HepG2 (cell line): ENCODE results near the gene ATP5MK. TPM values are rescaled to one million over a fixed set of nuclear protein-coding genes. Genes with fewer than 3 reads are reported as not detected.

Source experiments
- ARNT ChIP-seq: fragments of 450-650 bp; IDR thresholded peaks from 2 replicates; pipeline ENCODE4 v1.6.1; 2017
- ATF1 ChIP-seq: IDR thresholded peaks from 2 replicates; pipeline ENCODE4 v1.6.1; 2016; ENCODE audit warnings: mild to moderate bottlenecking, control low read depth
- ELF3 ChIP-seq: IDR thresholded peaks from 2 replicates; pipeline ENCODE4 v1.6.1; 2016; ENCODE audit warnings: missing genetic modification reagents, missing compliant biosample characterization
- GLMP ChIP-seq: sonication (generic); formaldehyde crosslinking; IDR thresholded peaks from 2 replicates; pipeline ENCODE4 v1.9.0; 2021; ENCODE audit warnings: missing genetic modification reagents, mild to moderate bottlenecking, borderline replicate concordance
- GPN1 ChIP-seq: sonication (generic); formaldehyde crosslinking; IDR thresholded peaks from 2 replicates; pipeline ENCODE4 v1.5.1; 2020; ENCODE audit warnings: missing genetic modification reagents, borderline replicate concordance
- HINFP ChIP-seq: sonication (generic); formaldehyde crosslinking; IDR thresholded peaks from 2 replicates; pipeline ENCODE4 v1.4.0; 2020; ENCODE audit warnings: low read depth, mild to moderate bottlenecking, missing genetic modification reagents
- MEIS2 ChIP-seq: sonication (generic); formaldehyde crosslinking; IDR thresholded peaks from 2 replicates; pipeline ENCODE4 v1.9.0; 2021; ENCODE audit warnings: mild to moderate bottlenecking, missing genetic modification reagents
- MLX ChIP-seq: IDR thresholded peaks from 2 replicates; pipeline ENCODE4 v1.6.1; 2016
- MTERF4 ChIP-seq: sonication (generic); formaldehyde crosslinking; IDR thresholded peaks from 2 replicates; pipeline ENCODE4 v1.8.0; 2023; ENCODE audit warnings: mild to moderate bottlenecking, missing genetic modification reagents
- NCOA5 ChIP-seq: sonication (generic); formaldehyde crosslinking; IDR thresholded peaks from 2 replicates; pipeline ENCODE4 v1.4.0; 2020; ENCODE audit warnings: missing genetic modification reagents
- PLRG1 ChIP-seq: fragments of 450-650 bp; conservative IDR thresholded peaks from 2 replicates; pipeline ENCODE4 v1.6.1; 2016
- RAD21 ChIP-seq: fragments of 450-650 bp; formaldehyde crosslinking; IDR thresholded peaks from 2 replicates; pipeline ENCODE4 v1.5.0; 2020; ENCODE audit warnings: mild to moderate bottlenecking
- TRAFD1 ChIP-seq: sonication (generic); formaldehyde crosslinking; IDR thresholded peaks from 2 replicates; pipeline ENCODE4 v1.5.1; 2020; ENCODE audit warnings: missing genetic modification reagents, mild to moderate bottlenecking, borderline replicate concordance
- ZBTB2 ChIP-seq: sonication (generic); formaldehyde crosslinking; IDR thresholded peaks from 2 replicates; pipeline ENCODE4 v1.8.0; 2022; ENCODE audit warnings: low read depth, missing genetic modification reagents
- ZFP36L2 ChIP-seq: sonication (generic); formaldehyde crosslinking; IDR thresholded peaks from 2 replicates; pipeline ENCODE4 v1.4.0; 2020; ENCODE audit warnings: missing genetic modification reagents
- ZNF33B ChIP-seq: sonication (generic); formaldehyde crosslinking; IDR thresholded peaks from 2 replicates; pipeline ENCODE4 v1.5.1; 2020; ENCODE audit warnings: mild to moderate bottlenecking, missing genetic modification reagents
- ZNF564 ChIP-seq: sonication (generic); formaldehyde crosslinking; IDR thresholded peaks from 2 replicates; pipeline ENCODE4 v1.8.1; 2023; ENCODE audit warnings: mild to moderate bottlenecking, missing genetic modification reagents
- ZNF691 ChIP-seq: sonication (generic); formaldehyde crosslinking; IDR thresholded peaks from 2 replicates; pipeline ENCODE4 v1.4.0; 2020; ENCODE audit warnings: missing genetic modification reagents, low read depth, mild to moderate bottlenecking, borderline replicate concordance
- ZNF720 ChIP-seq: sonication (generic); formaldehyde crosslinking; IDR thresholded peaks from 2 replicates; pipeline ENCODE4 v1.4.0; 2020; ENCODE audit warnings: missing genetic modification reagents
- ZNF747 ChIP-seq: sonication (generic); formaldehyde crosslinking; IDR thresholded peaks from 2 replicates; pipeline ENCODE4 v1.8.1; 2023; ENCODE audit warnings: missing genetic modification reagents, mild to moderate bottlenecking, borderline replicate concordance
- ZNF792 ChIP-seq: IDR thresholded peaks from 2 replicates; pipeline ENCODE4 v1.6.1; 2016
- ZNF839 ChIP-seq: sonication (generic); formaldehyde crosslinking; IDR thresholded peaks from 2 replicates; pipeline ENCODE4 v1.4.0; 2020; ENCODE audit warnings: missing genetic modification reagents, mild to moderate bottlenecking, borderline replicate concordance
- polyA plus RNA-seq, 8 experiments: library from polyadenylated mRNA; depleted of rRNA in 3 of 8; stranded (reverse) in 7 of 8; unstranded in 1 of 8; fragments of >200 nt; fragmentation: Illumina TruSeq in 4 of 8; extraction: Trizol in 4 of 8; gene quantifications; 2 replicates each; pipeline versions ENCODE4 v1.2.1 to v1.2.3, GENCODE V29; 2011 to 2016; ENCODE audit warnings: low read depth in 4 of 8, missing spikeins in 1 of 8, mixed read lengths in 1 of 8; ENCODE audit not compliant: insufficient read depth in 1 of 8
- total RNA-seq, 5 experiments: library from RNA; depleted of rRNA; stranded (reverse); fragments of >200 nt; fragmentation: Illumina TruSeq; extraction: Trizol; gene quantifications; 2 replicates each; pipeline ENCODE4 v1.2.3, GENCODE V29; 2016; ENCODE audit warnings: low read depth in 1 of 5

The ATP5MK gene
- total and polyA plus RNA-seq, 2 of the 13 experiments (the other 11 are each of a cell fraction or from before 2014, with no cell fraction given): 312 to 517 TPM

- TF ChIP-seq ZNF33B (CRISPR knock-in tag): 0 out of 2 replicates have a peak, but pooled peaks have one; percentile 80
- 0 out of 2 replicates have a peak, but pooled peaks have one; percentile 51 for TF ChIP-seq MTERF4
- TF ChIP-seq NCOA5 (CRISPR knock-in tag): no peak
- TF ChIP-seq RAD21 (CRISPR knock-in tag): peak; percentile 8; the same call in 1 of the 2 replicates
- no peak; the same call in 1 of the 2 replicates for TF ChIP-seq ZNF747 (CRISPR knock-in tag)
- no peak for TF ChIP-seq ZBTB2 (CRISPR knock-in tag)
- no peak for TF ChIP-seq TRAFD1 (CRISPR knock-in tag)
- peak; percentile 8; the same call in 1 of the 2 replicates for TF ChIP-seq ELF3 (CRISPR knock-in tag)
- no peak for TF ChIP-seq ATF1 (CRISPR knock-in tag)
- no peak for TF ChIP-seq ZFP36L2 (CRISPR knock-in tag)
- TF ChIP-seq ZNF720 (CRISPR knock-in tag): no peak
- TF ChIP-seq ZNF792 (CRISPR knock-in tag): peak; percentile 32; the same call in 1 of the 2 replicates
- TF ChIP-seq ZNF564 (CRISPR knock-in tag): 0 out of 2 replicates have a peak, but pooled peaks have one; percentile 65
- no peak for TF ChIP-seq PLRG1
- no peak for TF ChIP-seq GLMP (CRISPR knock-in tag)
- no peak for TF ChIP-seq MLX
- TF ChIP-seq HINFP (CRISPR knock-in tag): no peak; the same call in 1 of the 2 replicates
- TF ChIP-seq ZNF839: no peak
- peak; percentile 26; the same call in 1 of the 2 replicates for TF ChIP-seq ZNF691 (CRISPR knock-in tag)
- TF ChIP-seq GPN1 (CRISPR knock-in tag): no peak
- no peak for TF ChIP-seq ARNT
- TF ChIP-seq MEIS2 (CRISPR knock-in tag): no peak
Measured at GRCh38 chr10:103350517-103351260, 45.6 kb downstream of the ATP5MK start, which contains the start of gene PCGF6 (continued).
